Measurements from ENCODE around the gene ZNF618. TPM values are rescaled to one million over a fixed set of nuclear protein-coding genes. Genes with fewer than 3 reads are reported as not detected.

Gene ZNF618
- total and polyA plus RNA-seq, 2 experiments from 2014 or later, result 12.1 to 22.1 TPM

GRCh38 chr9:114004221-114004716 lies 128.2 kb downstream of the ZNF618 start:
- Histone ChIP-seq H3F3A (replicated peaks; ENCODE audit: low read depth) (no peaks in the 10 kb centered on the region), H2AFZ (no peak overlapping the region), H3K4me1 (ENCODE audit: insufficient read depth) (no peaks in the 10 kb centered on the region), H4K20me1 (replicated peaks; ENCODE audit: insufficient read depth) (0 out of 2 replicates have a peak, but pooled peaks cover 6% of the 10 kb centered on the region), H3K27ac (ENCODE audit: low read depth) (no peak overlapping the region), H3K4me3 (no peak overlapping the region), H3K4me2 (no peak overlapping the region), H3K79me2 (replicated peaks; ENCODE audit: insufficient read depth) (no peaks in the 10 kb centered on the region), H3K36me3 (ENCODE audit: insufficient read depth) (no peaks in the 10 kb centered on the region), H3K9me2 (ENCODE audit: insufficient read depth) (no peaks in the 10 kb centered on the region), H3K27me3 (ENCODE audit: insufficient read depth) (no peaks in the 10 kb centered on the region)
- TF ChIP-seq, protein P1, sequence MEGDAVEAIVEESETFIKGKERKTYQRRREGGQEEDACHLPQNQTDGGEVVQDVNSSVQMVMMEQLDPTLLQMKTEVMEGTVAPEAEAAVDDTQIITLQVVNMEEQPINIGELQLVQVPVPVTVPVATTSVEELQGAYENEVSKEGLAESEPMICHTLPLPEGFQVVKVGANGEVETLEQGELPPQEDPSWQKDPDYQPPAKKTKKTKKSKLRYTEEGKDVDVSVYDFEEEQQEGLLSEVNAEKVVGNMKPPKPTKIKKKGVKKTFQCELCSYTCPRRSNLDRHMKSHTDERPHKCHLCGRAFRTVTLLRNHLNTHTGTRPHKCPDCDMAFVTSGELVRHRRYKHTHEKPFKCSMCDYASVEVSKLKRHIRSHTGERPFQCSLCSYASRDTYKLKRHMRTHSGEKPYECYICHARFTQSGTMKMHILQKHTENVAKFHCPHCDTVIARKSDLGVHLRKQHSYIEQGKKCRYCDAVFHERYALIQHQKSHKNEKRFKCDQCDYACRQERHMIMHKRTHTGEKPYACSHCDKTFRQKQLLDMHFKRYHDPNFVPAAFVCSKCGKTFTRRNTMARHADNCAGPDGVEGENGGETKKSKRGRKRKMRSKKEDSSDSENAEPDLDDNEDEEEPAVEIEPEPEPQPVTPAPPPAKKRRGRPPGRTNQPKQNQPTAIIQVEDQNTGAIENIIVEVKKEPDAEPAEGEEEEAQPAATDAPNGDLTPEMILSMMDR (conservative IDR thresholded peaks at IDR 0.05; ENCODE audit: low read depth in 2 of 2), result no peak
- TF ChIP-seq POLR2AphosphoS5 (IDR thresholded peaks at IDR 0.05; ENCODE audit: low read depth) (no peak), STAT1 (IDR thresholded peaks at IDR 0.05; ENCODE audit: unreplicated experiment) (no peak), REST (IDR thresholded peaks at IDR 0.05; ENCODE audit: unreplicated experiment) (no peak), ETS1 (IDR thresholded peaks at IDR 0.05) (no peak), ZNF331 (CRISPR knock-in tag; IDR thresholded peaks at IDR 0.05; ENCODE audit: low read depth) (no peak), JUNB (IDR thresholded peaks at IDR 0.05; ENCODE audit: unreplicated experiment) (no peak), ZNF114 (CRISPR knock-in tag; IDR thresholded peaks at IDR 0.05) (no peak)
- TF ChIP-seq, protein P2, sequence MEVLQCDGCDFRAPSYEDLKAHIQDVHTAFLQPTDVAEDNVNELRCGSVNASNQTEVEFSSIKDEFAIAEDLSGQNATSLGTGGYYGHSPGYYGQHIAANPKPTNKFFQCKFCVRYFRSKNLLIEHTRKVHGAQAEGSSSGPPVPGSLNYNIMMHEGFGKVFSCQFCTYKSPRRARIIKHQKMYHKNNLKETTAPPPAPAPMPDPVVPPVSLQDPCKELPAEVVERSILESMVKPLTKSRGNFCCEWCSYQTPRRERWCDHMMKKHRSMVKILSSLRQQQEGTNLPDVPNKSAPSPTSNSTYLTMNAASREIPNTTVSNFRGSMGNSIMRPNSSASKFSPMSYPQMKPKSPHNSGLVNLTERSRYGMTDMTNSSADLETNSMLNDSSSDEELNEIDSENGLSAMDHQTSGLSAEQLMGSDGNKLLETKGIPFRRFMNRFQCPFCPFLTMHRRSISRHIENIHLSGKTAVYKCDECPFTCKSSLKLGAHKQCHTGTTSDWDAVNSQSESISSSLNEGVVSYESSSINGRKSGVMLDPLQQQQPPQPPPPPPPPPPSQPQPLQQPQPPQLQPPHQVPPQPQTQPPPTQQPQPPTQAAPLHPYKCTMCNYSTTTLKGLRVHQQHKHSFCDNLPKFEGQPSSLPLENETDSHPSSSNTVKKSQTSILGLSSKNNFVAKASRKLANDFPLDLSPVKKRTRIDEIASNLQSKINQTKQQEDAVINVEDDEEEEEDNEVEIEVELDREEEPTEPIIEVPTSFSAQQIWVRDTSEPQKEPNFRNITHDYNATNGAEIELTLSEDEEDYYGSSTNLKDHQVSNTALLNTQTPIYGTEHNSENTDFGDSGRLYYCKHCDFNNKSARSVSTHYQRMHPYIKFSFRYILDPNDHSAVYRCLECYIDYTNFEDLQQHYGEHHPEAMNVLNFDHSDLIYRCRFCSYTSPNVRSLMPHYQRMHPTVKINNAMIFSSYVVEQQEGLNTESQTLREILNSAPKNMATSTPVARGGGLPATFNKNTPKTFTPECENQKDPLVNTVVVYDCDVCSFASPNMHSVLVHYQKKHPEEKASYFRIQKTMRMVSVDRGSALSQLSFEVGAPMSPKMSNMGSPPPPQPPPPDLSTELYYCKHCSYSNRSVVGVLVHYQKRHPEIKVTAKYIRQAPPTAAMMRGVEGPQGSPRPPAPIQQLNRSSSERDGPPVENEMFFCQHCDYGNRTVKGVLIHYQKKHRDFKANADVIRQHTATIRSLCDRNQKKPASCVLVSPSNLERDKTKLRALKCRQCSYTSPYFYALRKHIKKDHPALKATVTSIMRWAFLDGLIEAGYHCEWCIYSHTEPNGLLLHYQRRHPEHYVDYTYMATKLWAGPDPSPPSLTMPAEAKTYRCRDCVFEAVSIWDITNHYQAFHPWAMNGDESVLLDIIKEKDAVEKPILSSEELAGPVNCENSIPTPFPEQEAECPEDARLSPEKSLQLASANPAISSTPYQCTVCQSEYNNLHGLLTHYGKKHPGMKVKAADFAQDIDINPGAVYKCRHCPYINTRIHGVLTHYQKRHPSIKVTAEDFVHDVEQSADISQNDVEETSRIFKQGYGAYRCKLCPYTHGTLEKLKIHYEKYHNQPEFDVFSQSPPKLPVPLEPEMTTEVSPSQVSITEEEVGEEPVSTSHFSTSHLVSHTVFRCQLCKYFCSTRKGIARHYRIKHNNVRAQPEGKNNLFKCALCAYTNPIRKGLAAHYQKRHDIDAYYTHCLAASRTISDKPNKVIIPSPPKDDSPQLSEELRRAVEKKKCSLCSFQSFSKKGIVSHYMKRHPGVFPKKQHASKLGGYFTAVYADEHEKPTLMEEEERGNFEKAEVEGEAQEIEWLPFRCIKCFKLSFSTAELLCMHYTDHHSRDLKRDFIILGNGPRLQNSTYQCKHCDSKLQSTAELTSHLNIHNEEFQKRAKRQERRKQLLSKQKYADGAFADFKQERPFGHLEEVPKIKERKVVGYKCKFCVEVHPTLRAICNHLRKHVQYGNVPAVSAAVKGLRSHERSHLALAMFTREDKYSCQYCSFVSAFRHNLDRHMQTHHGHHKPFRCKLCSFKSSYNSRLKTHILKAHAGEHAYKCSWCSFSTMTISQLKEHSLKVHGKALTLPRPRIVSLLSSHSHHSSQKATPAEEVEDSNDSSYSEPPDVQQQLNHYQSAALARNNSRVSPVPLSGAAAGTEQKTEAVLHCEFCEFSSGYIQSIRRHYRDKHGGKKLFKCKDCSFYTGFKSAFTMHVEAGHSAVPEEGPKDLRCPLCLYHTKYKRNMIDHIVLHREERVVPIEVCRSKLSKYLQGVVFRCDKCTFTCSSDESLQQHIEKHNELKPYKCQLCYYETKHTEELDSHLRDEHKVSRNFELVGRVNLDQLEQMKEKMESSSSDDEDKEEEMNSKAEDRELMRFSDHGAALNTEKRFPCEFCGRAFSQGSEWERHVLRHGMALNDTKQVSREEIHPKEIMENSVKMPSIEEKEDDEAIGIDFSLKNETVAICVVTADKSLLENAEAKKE (CRISPR knock-in tag; IDR thresholded peaks at IDR 0.05), result no peak
- Mint-ChIP-seq H3K9me3 (no peaks in the 10 kb centered on the region), H3K4me3 (no peak overlapping the region), H3K27me3 (ENCODE audit: insufficient read depth, low read depth, poor library complexity) (peaks cover 4% of the 10 kb centered on the region), H3K4me1 (no peaks in the 10 kb centered on the region), H3K36me3 (ENCODE audit: low read depth) (peaks cover 20% of the 10 kb centered on the region; the same call in 2 of the 3 replicates), H3K27ac (no peak overlapping the region; the same call in 1 of the 2 replicates)
- DNase-seq (ENCODE audit: low spot score), result no peak
- no peak for ATAC-seq
